ENCODE results near the gene TSPAN15.
A peak's percentile ranks its signal among the peaks of the same experiment; 100 is the strongest.

TSPAN15 gene

DNA sequence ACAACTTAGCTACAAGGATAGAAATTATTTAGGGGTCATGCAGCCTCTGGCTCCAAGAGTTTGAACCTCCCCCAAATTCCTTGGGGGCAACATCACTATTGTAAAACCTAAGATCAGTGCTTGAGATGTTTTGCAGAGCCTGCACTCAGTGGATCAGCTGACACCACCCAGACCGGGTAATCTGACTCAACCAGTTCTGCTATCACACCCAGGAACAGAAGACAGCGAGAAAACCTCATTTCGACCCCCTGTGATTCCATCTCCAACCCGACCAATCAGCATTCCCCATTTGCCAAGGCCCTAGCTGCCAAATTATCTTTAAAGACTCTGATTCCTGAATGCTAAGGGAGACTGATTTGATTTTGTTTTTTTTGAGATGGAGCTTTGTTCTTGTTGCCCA lies 39.8 kb upstream of the TSPAN15 start:
- peaks cover 32% of the 10 kb centered on the region for H3K4me1 Mint-ChIP-seq (ENCODE audit: low read depth)
- H3K27ac Mint-ChIP-seq: no peak overlapping the region
- H3K9me3 Mint-ChIP-seq: no peaks in the 10 kb centered on the region
- intact Hi-C loops (cut with micrococcal nuclease): no loop called here
- no peak overlapping the region for H3K4me3 Mint-ChIP-seq
- H3K27me3 Mint-ChIP-seq: peaks cover 9% of the 10 kb centered on the region
- H3K36me3 Mint-ChIP-seq (ENCODE audit: low read depth): peaks cover under 1% of the 10 kb centered on the region

DNA sequence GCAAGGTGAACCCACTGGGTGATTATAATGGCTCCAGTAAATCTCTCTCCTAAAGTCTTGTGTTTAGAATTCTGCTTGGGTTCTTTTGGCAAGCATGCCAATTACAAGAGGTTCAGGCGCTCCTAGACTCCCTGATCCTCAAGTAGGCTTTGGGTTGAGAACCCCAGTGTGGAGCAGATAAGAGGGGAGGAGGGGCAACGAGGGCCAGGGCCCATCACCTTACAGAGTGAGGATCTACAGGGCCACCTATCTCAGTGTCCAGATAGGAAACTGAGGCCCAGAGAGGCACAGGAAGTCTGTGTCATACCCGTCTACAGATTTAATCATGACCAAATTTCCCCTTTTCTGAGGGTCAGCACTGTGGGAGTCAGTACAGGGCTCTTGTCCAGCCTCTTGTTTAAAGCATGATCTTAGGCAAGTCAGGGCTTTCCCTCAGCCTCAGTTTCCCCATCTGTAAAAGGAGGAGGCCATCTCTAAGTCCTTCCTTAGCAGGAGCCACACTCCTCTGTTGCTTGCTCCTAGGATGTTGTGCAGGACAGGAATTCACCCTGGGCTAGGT lies 39.0 kb upstream of the TSPAN15 start:
- Mint-ChIP-seq H3K4me1 (ENCODE audit: low read depth) (peaks cover 26% of the 10 kb centered on the region), H3K4me3 (no peak overlapping the region), H3K36me3 (ENCODE audit: low read depth) (no peaks in the 10 kb centered on the region), H3K27ac (no peak overlapping the region), H3K9me3 (no peaks in the 10 kb centered on the region), H3K27me3 (peaks cover 6% of the 10 kb centered on the region)
- intact Hi-C loops (cut with micrococcal nuclease): no loop called here

DNA sequence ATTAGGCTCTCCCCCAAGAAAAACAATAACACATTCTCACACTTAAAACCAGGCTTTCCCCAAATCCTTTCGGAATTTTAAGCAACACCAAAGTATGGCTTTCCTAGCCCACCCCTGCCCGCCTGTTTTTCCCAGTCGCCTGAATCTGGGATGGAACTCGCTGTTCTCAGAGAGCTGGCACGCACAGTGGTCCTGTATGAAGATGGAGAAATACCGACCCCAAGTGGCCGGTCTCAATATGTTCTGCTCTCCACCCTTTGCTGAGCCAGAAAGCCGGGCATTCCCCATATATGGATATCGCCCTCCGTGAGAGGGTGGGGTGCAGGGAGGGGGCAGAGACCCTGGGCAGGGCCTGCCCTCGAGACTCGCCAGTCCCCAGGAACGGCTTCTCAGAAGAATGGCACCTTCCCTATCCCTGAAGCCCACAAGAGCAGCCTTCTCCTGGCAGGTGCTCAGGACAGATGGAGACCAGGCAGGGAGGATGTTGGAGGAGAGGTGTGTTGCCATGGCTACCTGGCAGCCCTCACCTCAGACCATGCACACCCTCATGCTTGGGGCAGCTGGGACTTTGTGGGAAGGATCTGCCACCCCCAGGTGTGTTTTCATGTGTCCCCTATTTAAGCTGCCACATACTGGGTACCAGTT lies 37.9 kb upstream of the TSPAN15 start:
- intact Hi-C loops (cut with micrococcal nuclease): no loop called here
- H3K9me3 Mint-ChIP-seq: no peaks in the 10 kb centered on the region
- no peak overlapping the region for H3K27ac Mint-ChIP-seq
- H3K36me3 Mint-ChIP-seq (ENCODE audit: low read depth): no peaks in the 10 kb centered on the region
- H3K4me3 Mint-ChIP-seq: no peak overlapping the region
- H3K27me3 Mint-ChIP-seq: peaks cover 6% of the 10 kb centered on the region
- H3K4me1 Mint-ChIP-seq (ENCODE audit: low read depth): peaks cover 16% of the 10 kb centered on the region

DNA sequence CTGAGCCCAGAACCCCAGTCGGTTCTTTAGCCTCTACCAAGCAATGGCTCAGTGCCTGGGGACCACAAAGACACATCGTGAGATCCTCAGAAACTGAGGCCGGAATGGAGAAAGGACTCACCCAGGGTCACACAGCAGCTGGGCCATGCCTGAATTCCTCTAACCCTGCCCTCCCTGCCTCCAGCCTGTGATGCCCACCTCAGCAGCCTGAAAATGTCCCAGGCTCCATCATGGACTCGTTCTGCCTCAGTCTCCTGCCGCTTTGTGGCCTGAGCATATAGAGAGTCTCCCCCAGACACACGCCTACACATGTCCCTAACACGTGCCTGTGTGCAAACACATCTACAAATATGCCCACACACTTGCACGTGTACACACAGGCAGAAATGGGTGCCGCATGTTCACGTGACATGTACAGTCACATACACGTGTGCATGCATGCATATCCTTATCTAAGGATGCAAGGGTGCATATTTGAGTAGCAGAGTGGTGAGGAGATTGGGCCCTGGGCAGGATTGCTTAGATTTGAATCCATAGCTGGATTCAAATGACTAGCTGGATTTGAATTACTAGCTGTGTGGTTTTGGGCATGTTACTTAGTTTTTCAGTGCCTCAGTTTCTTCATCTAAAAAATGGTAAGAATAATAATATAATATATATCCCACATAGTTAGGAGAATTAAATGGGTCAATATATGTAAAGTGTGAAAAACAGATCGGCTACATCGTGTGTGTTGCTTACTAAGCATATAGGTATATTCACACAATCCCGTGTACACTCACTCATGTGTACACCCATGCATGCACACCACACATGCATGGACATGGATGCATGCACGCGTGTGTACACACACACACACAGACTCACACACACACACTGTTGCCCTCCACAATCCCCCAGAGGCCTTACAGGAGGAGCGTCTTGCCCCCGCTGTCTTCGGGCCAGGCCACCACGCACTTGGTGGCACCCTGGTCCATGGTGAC lies 36.9 kb upstream of the TSPAN15 start:
- Mint-ChIP-seq H3K27ac (no peak overlapping the region), H3K4me3 (no peak overlapping the region), H3K27me3 (peaks cover 6% of the 10 kb centered on the region), H3K9me3 (no peaks in the 10 kb centered on the region), H3K4me1 (ENCODE audit: low read depth) (peaks cover 14% of the 10 kb centered on the region), H3K36me3 (ENCODE audit: low read depth) (no peaks in the 10 kb centered on the region)
- intact Hi-C loops (cut with micrococcal nuclease): no loop called here

DNA sequence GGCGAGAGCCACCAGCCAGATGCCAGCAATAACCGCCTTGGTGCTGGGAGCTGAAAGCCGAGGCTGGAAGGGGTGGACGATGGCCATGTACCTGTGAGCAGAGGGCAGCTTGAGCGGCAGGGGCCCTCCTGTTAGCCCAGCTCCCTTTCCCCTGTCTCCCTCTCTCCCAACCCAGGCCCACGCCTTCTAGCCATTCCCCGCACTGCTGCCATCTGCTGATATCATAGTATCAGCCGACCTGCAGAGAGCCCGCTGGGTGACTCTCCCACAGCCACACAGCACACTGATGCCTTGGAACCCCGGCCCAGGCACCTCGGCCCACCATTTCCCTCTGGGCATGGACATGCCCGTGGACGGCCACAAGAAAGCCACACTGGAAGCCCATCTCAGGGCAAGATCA lies 36.2 kb upstream of the TSPAN15 start:
- intact Hi-C loops (cut with micrococcal nuclease): no loop called here
- H3K36me3 Mint-ChIP-seq (ENCODE audit: low read depth): no peaks in the 10 kb centered on the region
- H3K4me1 Mint-ChIP-seq (ENCODE audit: low read depth): peaks cover 11% of the 10 kb centered on the region
- H3K27me3 Mint-ChIP-seq: peaks cover 6% of the 10 kb centered on the region
- no peak overlapping the region for H3K27ac Mint-ChIP-seq
- no peak overlapping the region for H3K4me3 Mint-ChIP-seq
- H3K9me3 Mint-ChIP-seq: no peaks in the 10 kb centered on the region

DNA sequence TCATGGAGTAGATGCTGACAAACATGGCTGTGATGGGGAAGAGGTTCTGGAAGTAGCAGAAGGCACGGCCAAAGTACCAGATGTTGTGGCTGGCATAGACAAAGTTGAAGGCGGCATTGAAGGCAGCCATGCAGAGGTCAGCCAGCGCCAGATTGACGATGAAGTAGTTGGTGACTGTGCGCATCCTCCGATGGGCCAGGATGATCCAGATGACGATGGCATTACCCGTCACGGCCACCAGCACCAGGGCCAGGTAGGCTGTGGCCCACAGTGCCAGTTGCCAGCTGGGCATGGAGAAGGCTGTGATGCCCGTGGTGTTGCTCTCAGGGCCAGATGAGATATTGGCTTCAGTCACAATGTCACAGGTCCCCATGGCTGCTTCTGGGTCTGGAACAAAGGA lies 35.3 kb upstream of the TSPAN15 start:
- Mint-ChIP-seq H3K4me1 (ENCODE audit: low read depth) (peaks cover 5% of the 10 kb centered on the region), H3K27me3 (peaks cover 6% of the 10 kb centered on the region), H3K27ac (no peak overlapping the region), H3K36me3 (ENCODE audit: low read depth) (no peaks in the 10 kb centered on the region), H3K9me3 (no peaks in the 10 kb centered on the region), H3K4me3 (no peak overlapping the region)
- intact Hi-C loops (cut with micrococcal nuclease): no loop called here

DNA sequence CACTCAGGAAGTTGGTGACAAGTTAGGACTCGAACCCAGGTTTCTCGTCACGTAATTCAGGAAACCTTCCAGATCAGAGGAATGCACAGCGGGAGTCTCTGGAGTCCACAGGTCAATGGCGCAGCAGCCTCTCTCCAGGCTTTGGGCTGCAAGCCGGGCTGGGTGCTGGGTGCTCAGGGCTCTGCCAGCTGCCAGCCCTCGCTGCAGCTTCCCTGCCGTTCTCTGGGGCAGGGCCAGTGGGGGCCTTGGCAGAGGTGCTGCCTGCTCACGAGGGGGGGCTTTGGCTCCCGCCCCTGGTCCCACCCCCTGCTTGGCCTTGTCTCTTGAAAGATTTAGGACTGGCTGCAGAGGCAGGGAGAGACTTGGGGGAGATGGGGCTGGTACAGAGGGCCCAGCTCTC lies 34.6 kb upstream of the TSPAN15 start, which contains the start of gene TACR2:
TACR2 (minus strand) TSS at position 224 of the 400 bp plus-strand sequence. CDS start 595 bp downstream, outside the sequence.
- Mint-ChIP-seq H3K27me3 (peaks cover 6% of the 10 kb centered on the region), H3K4me1 (ENCODE audit: low read depth) (peaks cover 6% of the 10 kb centered on the region), H3K4me3 (no peak within 1 kb of the TSS), H3K27ac (no peak within 1 kb of the TSS), H3K9me3 (no peaks in the 10 kb centered on the region), H3K36me3 (ENCODE audit: low read depth) (no peaks in the 10 kb centered on the region)
- intact Hi-C loops (cut with micrococcal nuclease): no loop called here

DNA sequence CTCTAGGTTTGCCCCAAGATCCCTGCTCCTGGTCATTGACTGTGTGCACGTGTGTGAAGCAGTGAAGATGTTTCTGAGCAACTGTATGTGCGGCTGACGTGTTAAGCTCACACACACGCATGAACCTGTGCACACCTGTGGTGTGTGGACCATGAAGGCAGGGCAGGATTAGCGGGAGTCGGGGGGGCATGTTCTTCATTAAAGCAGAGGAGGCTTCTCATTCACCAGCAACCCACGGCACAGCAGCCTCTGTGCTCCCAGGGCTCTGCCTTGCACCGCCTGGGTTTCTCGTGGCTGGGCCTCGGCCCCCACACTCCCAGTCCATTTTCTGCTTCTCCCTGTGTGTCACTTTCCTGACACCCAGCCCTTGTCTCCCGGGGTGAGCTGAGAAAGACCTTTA lies 33.7 kb upstream of the TSPAN15 start:
- H3K27ac Mint-ChIP-seq: no peak overlapping the region

DNA sequence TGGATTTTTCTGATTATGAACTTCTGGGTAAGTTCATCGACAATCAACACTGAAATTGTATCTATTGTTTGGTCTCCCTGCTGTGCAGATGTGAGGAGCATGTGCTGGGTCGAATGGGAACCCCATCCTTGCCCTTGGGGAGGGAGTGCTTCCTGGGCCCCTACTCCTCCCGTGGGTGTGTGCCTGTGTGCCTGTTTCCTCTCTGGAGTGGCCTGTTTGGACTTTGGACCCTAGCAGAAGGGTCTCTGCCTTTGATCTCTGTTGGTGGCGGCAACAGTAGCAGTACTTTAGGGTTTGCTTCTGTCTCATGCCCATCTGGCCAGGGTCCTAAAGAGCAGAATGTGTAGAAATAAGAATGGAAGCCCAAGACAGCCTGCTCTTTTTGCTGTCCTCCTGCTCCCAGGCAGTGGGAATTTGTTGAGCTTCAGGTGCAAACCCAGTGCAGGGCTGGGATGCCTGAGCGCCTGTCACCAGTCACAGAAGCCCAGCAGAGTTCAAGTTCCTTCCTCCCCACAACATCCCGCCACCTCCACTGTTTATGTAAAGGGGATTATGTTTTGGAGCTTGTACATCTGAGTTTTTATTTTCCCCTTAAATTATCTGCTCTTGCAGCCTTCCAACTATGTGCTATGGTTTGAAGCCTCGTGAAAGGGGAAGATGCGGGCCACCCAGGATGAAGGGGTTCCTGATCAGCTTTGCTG lies 33.1 kb upstream of the TSPAN15 start:
- Mint-ChIP-seq H3K27ac (no peak overlapping the region), H3K9me3 (no peaks in the 10 kb centered on the region), H3K27me3 (peaks cover 7% of the 10 kb centered on the region), H3K36me3 (ENCODE audit: low read depth) (no peaks in the 10 kb centered on the region), H3K4me3 (no peak overlapping the region), H3K4me1 (ENCODE audit: low read depth) (peaks cover 12% of the 10 kb centered on the region)
- intact Hi-C loops (cut with micrococcal nuclease): no loop called here

More for the DNA sequence above, 33.7 kb upstream of the TSPAN15 start:
- intact Hi-C loops (cut with micrococcal nuclease): no loop called here
- Mint-ChIP-seq H3K27me3 (peaks cover 8% of the 10 kb centered on the region), H3K36me3 (ENCODE audit: low read depth) (no peaks in the 10 kb centered on the region), H3K4me3 (no peak overlapping the region), H3K9me3 (no peaks in the 10 kb centered on the region), H3K4me1 (ENCODE audit: low read depth) (peaks cover 15% of the 10 kb centered on the region)

DNA sequence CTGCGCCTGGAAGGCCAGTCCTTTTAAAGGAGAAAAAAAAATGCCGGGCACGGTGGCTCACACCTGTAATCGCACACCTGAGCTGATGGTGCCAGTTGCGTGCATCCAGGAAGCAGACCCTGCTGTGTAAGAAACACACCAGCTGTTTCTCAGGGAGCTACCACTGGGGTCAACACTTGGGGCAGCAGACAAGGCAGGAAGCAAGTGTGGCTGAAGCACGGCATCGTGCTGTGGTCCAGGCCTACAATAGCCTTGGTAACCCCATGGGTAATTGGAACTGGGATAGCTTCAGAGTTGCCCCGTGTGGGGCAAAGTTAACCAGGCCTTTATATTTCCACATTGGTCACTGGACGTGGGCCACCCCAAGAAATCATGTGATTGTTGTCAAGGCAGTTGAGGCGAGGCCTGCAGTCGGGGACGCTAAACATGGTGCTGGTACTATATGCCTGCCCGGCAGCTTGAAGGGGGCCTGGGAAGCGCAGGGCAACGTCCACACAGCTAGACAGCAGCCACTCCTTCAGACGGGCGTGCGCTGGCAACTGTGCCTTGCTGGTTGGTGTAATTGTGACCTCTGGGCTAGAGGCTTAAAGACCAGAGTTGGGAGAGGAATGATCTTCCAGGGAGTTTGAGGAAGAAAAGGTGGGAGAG lies 32.0 kb upstream of the TSPAN15 start:
- H3K36me3 Mint-ChIP-seq (ENCODE audit: low read depth): no peaks in the 10 kb centered on the region
- no peak overlapping the region for H3K4me3 Mint-ChIP-seq
- H3K4me1 Mint-ChIP-seq (ENCODE audit: low read depth): peaks cover 16% of the 10 kb centered on the region
- no peaks in the 10 kb centered on the region for H3K9me3 Mint-ChIP-seq
- no peak overlapping the region for H3K27ac Mint-ChIP-seq
- peaks cover 5% of the 10 kb centered on the region for H3K27me3 Mint-ChIP-seq
- intact Hi-C loops (cut with micrococcal nuclease): no loop called here

DNA sequence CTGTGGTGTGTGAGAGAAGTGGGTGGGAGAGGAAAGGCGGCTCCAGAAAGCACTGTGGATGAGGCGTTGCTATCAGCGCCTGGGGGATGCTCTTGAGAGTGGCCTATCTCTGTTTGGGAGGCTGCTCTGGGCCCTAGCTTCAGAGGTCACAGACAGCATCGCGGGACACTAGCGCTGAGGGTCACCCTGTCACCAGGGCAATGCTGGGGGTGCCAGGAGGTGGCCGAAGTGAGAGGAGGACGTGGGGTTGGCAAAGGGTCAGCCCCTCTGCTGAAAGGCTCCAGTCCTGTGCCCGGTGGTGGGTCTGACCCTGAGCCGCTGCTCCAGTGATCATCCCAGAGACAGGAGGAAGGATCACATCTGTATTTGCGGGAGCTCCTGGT lies 31.5 kb upstream of the TSPAN15 start:
- H3K4me1 Mint-ChIP-seq (ENCODE audit: low read depth): peaks cover 19% of the 10 kb centered on the region
- peaks cover 5% of the 10 kb centered on the region for H3K27me3 Mint-ChIP-seq
- no peaks in the 10 kb centered on the region for H3K36me3 Mint-ChIP-seq (ENCODE audit: low read depth)
- intact Hi-C loops (cut with micrococcal nuclease): loop anchor here (10.0 kb wide), 1 partner anchor 215 kb away; the partner anchor contains the start of gene FAM241B
- no peak overlapping the region for H3K4me3 Mint-ChIP-seq
- no peaks in the 10 kb centered on the region for H3K9me3 Mint-ChIP-seq
- no peak overlapping the region for H3K27ac Mint-ChIP-seq

DNA sequence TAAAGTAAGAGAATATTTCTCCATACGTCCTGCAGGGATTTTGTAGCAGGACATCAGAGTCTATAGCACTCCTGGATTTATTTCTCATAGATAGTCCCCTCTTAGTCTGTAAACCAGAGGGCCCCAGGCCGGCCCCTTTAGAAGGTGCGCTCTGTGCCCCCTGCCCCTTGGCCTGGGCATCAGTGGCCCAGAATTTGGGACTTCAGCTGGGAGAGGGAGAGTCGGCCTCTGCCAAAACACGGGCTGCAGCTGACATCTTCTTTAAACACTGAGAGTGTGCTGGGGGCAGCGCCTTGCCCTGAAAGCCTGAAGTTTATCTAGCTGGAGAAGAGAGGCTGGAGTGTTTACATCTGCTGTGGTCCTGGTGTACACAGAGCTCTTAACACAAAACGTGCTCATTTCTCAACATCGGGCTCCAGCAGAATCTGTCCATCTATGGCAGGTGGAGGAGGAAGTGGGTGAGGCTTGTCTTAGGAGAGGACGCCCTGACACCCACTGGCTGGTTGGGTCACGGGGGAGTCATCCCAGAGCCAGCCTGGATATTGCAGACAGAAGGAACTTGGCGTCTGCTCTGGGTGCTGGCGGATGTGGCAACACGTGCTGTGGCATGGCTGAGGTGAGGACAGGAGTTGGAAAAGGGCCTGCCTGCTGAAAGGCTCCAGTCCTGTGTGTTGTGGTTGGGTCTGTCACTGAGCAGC lies 29.5 kb upstream of the TSPAN15 start:
- H3K27ac Mint-ChIP-seq: peak overlapping the region; percentile 5
- H3K4me1 Mint-ChIP-seq (ENCODE audit: low read depth): peaks cover 35% of the 10 kb centered on the region
- H3K36me3 Mint-ChIP-seq (ENCODE audit: low read depth): no peaks in the 10 kb centered on the region
- no peak overlapping the region for H3K4me3 Mint-ChIP-seq
- intact Hi-C loops (cut with micrococcal nuclease): loop anchor here (10.0 kb wide), 1 partner anchor 213 kb away; the partner anchor contains the start of gene FAM241B
- H3K9me3 Mint-ChIP-seq: no peaks in the 10 kb centered on the region
- H3K27me3 Mint-ChIP-seq: peaks cover 5% of the 10 kb centered on the region

DNA sequence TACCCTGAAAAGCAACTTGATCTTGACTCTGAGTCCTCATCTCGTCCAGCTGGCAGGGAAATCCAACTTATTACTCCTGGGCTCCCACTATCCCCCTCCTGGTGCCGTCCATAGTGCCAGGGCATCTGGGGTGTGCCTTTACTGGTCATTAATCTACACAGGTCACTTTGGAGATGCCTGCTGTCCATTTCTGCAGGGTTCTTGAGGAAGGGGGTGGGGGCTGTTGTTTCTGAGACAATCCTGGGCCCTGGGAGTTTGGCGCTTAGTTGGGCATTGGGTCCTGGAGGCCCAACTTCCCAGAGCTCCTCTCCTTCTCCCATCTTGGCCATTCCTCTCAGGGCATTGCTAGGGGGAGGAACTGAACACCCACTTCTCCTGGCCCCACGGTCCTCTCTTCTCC lies 28.6 kb upstream of the TSPAN15 start:
- intact Hi-C loops (cut with micrococcal nuclease): loop anchor here (10.0 kb wide), 1 partner anchor 212 kb away; the partner anchor contains the start of gene FAM241B
- peaks cover 5% of the 10 kb centered on the region for H3K27me3 Mint-ChIP-seq
- peaks cover 40% of the 10 kb centered on the region for H3K4me1 Mint-ChIP-seq (ENCODE audit: low read depth)
- no peaks in the 10 kb centered on the region for H3K9me3 Mint-ChIP-seq
- no peak overlapping the region for H3K27ac Mint-ChIP-seq
- H3K36me3 Mint-ChIP-seq (ENCODE audit: low read depth): no peaks in the 10 kb centered on the region
- H3K4me3 Mint-ChIP-seq: no peak overlapping the region
